HG03135 (cell line): Measurements from ENCODE around the gene TUBGCP6.

Source experiments
- ATAC-seq: cut with Tn5 transposase; IDR thresholded peaks from one replicate; pipeline ENCODE4 v1.9.1; 2021; ENCODE audit warnings: mild to moderate bottlenecking, moderate library complexity; ENCODE audit not compliant: unreplicated experiment

Gene TUBGCP6

DNA sequence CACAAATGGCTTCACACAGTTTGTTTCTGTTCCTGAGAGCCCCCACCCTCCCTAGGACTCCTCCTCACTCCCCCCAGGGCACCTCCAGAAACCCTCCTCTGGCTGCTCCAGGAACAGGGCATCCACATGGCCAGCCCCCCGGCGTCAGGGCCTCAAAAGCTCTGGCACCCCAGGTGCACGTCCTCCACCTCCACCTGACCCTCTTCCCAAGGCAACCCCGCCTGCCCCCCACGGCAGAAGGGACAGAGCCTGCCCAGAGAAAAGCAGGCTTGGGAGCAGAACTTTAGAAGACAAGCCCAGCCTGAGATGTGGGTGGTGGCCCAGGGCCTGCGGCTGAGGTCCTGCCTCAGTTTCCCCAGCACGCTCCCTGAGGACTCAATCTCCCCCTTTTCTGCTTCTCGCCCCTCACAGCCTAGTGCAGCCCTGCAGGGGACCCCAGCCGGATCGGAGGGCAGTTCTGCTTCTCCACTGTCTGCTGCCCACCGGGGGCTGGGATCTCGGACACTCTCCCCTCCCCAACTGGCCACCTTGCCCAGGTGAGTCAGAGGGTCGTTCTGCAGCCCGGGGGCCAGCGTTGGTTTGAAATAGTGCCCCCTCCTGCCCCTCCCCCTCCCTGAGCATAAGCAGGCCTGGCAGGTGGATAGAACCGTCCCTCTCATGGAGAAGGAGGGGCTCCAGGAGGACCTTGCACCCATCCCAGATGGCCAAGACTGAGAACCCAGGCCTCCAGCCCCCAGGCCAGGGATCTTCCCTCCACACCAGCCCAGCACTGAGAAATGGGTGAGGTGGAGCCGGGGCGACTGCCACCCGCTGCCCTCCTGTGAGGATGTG is 61.5 kb downstream of the TUBGCP6 start:
- no peak for ATAC-seq

DNA sequence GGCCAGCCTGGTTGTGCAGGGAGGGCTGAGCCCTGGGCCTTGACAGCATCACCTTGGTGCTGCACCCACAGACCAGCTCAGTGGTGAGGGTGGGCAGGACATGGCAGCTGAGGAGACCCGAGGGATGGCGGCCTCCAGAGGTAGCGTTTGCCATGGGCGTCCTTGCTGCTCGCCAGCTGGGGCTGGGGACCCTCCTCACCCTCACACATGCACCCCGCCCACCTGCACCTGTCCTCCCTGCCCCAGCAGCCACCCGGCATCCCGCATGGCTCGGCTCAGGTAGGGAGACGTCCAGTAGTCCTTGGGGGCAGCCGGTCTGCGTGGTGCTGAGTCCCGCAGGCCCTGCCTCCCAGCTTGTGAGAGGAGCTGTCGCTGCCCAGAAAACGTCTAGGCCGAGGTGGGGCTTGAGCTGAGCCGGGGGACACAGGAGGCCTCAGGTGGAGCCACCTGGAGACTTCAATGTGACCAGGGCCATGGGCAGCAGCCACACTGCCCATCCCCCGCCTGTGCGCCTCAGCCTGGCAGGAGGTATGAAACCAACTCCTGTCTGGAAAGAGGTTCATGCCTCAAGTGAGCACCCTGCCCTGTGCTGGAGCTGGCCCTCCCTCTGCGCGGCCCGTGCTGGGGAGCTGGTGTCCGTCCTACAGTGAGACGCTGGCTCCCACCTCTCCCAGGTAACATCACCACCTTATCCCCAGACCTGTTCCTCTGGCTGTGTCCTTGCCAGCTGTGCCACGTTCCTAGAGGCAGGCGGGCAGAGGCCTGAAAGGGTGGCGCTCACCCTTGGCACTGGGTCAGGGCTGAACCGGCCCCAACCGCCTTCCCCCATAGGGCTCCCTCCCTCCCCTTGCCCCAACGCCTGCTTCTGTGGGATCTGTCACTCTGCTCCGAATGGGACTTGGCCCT is 62.4 kb downstream of the TUBGCP6 start:
- ATAC-seq, result no peak

DNA sequence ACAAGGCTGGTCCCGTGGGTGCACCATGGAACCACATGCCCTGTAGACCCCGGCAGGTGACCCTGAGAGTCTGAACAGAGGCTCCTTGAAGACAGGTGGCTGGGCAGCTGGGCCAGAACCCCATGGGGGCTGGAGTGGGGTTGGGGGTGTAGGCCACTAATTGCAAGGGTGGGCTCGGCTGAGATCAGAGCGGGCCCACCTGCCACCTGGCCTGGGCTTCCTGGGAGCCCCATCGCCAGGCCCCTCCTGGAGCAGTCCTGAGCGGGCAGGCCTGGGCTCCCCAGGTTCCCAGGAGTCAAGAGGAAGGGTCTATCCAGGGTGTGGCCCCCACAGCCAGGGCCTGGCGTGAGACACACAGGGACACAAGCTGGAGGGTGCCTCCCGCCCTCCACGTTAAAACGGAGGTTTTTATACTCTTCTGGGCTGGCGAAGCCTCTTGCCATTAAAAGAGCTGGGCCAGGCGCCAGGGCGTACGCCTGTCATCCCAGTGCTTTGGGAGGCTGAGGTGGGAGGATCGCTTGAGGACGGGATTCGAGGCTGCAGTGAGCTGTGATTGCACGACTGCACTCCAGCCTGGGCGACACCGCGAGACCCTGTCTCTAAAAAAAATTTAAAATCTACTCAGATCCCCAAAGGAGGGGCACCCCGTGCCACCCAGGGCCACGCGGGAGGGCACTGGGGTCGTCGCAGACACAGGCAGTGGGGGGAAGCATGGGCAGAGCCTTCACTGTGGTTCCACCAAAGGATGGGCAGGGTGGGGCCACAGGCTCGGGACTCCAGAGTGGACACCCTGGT is 63.9 kb downstream of the TUBGCP6 start:
- no peak for ATAC-seq

DNA sequence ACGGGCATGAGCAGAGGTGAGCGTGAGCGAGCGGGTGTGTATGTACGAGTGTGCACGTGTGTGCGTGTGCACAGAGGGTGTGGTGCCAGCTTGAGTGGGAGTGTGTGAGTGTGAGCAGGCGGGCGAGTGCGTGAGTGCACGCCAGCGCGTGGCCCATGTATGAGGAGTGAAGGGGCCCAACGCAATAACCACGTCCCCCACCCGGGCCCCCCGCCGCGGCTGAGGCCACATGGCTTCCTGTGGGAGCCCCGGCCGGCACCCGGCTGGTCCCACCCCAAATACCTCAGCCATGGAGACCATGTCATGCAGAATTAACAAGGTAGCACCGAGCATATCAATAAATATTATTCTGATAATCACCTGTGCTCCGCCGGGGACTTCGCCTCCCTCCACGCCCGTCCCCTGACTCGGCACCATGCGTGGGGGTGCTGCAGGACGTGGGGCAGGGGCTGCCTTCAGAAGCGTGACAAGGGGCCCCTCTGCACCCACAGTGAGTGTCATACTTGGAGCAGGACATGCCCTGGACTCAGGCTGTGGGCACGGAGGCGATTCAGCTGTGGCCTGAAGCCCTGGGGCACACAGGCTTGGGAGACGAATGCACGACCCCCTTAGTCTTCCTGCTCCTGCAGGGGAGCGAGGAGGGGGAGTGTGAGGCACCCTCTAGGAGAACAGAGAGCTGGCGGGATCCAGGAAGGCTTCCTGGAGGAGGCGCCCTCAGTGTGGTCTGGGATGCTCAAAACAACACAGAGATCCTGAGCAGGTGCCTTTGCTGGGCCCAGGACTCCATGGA is 64.7 kb downstream of the TUBGCP6 start:
- no peak for ATAC-seq

DNA sequence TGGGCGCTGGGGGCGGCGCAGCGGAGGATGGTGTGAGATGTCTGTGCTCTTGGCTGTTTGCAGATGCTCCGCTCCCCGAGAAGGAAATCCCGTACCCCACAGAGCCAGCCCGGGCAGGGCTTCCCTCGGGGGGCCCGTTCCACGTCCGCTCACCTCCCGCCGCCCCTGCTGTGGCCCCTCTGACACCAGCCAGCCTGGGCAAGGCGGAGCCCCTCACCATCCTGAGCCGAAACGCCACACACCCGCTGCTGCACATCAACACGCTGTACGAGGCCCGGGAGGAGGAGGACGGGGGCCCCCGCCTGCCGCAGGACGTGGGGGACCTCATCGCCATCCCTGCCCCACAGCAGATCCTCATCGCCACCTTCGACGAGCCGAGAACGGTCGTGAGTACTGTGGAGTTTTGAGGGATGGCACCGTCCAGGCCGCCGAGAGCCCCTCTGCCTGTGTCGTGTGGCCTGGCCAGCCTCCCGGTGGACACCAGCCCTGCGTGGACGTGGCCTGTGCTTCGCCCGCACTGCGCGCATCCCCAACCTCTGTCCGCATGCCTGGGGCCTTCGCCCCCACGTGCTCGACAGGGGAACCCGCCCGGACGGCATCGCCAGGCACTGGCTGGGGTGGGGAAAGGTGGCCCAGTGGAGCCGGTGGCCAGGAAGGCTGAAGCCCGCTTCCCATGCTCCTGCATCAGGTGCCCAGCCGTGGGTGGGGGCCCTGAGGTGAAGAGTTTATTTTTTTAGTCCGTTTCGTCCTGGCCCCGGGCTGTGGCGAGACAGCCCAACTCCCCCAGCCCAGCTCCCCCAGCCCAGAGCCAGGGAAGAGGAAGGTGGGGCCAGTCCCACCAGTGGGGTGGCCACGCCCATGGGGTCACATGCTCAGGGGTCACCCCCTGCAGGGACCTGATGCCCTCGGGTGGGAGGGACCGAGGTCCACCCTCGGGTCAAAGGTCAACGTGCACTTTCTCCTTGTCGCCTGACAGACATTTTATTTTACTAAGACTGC is 65.7 kb downstream of the TUBGCP6 start:
- no peak for ATAC-seq

DNA sequence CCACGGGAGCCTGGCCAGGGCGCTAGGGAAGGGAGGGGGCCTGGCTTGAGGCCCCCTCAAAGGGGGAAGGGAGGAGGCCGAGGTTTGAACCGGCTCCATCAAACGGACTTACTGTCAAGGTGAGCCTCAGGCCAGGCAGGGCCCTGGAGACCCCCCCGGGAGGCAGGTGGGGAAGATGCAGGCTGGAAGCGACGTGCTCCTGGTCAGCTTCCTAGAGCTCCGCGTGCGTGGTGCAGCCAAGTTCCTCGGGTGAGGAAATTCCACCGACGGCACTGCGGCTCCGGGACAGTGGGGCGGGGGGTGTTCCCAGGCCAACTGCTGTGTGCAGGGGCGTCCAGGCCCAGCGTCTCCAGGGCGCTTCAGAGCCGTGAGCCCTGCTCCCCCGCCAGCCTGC is 66.4 kb downstream of the TUBGCP6 start:
- ATAC-seq, result no peak

DNA sequence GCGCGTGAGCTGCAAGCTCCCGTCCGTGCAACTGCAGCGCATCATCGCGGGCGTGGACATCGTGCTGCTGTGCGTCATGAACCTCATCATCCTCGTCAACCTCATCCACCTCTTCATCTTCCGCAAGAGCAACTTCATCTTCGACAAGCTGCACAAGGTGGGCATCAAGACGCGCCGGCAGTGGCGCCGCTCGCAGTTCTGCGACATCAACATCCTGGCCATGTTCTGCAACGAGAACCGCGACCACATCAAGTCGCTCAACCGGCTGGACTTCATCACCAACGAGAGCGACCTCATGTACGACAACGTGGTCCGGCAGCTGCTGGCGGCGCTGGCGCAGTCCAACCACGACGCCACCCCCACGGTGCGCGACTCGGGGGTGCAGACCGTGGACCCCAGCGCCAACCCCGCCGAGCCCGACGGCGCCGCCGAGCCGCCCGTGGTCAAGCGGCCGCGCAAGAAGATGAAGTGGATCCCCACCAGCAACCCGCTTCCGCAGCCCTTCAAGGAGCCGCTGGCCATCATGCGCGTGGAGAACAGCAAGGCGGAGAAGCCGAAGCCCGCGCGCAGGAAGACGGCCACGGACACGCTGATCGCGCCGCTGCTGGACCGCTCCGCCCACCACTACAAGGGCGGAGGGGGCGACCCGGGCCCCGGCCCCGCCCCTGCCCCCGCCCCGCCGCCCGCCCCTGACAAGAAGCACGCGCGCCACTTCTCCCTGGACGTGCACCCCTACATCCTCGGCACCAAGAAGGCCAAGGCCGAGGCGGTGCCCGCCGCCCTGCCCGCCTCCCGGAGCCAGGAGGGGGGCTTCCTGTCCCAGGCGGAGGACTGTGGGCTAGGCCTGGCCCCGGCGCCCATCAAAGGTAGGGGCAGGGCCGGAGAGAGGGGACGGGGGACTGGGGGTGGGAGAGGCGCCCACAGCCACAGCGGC is 67.0 kb downstream of the TUBGCP6 start:
- ATAC-seq, result no peak

DNA sequence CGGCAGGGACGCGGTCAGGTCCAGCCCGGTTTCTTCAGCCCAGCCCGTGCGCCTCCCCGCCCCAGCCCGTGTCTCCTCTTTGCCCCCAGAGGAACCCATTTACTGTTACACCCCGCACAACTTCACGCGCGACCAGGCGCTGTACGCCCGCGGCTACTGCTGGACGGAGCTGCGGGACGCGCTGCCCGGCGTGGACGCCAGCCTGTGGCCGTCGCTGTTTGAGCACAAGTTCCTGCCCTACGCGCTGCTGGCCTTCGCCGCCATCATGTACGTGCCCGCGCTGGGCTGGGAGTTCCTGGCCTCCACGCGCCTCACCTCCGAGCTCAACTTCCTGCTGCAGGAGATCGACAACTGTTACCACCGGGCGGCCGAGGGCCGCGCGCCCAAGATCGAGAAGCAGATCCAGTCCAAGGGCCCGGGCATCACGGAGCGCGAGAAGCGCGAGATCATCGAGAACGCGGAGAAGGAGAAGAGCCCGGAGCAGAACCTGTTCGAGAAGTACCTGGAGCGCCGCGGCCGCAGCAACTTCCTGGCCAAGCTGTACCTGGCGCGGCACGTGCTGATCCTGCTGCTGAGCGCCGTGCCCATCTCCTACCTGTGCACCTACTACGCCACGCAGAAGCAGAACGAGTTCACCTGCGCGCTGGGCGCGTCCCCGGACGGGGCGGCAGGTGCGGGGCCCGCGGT is 67.8 kb downstream of the TUBGCP6 start:
- no peak for ATAC-seq

DNA sequence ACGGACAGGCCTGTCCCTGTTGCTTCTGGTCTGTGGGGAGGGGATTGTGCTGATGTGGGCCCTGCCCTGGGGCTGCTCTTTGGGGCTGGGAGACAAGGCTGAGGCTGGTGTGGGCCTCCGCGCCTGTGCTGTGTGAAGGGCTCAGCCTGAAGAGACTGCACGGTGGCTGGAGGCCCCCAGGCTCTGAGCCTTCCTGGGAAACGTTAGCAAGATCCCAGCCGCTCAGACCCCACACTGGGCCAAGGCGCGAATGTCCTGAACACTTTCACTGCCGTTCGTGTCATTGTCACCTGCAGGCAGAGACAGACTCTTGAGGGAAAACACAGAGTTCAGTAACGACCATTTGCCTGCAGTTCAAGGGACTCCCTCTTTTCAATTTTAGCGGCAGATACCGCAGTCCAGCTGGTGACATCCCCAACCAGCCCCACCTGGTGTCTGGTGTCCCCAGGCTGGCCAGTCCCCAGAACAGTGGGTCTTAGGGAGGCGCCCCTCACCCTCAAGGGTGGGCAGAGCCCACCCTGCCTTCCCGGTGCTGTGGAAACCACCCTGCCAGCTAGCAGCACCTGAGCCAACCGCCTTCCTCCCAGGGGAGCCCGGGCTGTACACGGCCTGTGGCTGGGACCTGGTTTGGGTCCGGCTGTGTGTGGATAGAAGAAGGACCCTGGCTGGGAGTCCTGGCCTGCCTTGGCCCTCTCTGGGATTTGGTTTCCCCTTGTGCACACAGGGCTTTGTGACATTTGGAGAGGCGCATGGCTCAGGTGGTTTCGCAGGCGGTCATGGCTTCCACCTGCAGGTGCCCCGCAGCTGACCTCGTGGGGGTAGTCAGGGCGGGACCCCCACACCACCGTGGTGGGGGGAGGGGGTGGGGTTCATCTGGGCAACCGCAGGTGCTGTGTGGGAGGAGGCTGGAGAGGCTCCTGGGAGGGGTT is 68.6 kb downstream of the TUBGCP6 start:
- ATAC-seq, result no peak

DNA sequence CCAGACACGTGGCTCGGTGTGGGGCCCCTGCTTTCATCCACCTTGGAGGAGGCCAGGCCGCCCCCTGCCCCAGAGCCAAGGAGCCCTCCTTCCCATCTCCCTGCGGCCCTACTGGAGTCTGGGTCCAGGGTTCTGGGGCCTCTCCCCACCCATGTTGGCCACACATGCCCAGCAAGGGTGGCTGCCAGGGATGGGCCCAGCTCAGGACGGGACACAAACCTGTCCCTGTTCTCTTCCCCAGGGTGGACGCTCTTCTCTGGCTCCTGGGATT is 69.7 kb downstream of the TUBGCP6 start:
- no peak for ATAC-seq

DNA sequence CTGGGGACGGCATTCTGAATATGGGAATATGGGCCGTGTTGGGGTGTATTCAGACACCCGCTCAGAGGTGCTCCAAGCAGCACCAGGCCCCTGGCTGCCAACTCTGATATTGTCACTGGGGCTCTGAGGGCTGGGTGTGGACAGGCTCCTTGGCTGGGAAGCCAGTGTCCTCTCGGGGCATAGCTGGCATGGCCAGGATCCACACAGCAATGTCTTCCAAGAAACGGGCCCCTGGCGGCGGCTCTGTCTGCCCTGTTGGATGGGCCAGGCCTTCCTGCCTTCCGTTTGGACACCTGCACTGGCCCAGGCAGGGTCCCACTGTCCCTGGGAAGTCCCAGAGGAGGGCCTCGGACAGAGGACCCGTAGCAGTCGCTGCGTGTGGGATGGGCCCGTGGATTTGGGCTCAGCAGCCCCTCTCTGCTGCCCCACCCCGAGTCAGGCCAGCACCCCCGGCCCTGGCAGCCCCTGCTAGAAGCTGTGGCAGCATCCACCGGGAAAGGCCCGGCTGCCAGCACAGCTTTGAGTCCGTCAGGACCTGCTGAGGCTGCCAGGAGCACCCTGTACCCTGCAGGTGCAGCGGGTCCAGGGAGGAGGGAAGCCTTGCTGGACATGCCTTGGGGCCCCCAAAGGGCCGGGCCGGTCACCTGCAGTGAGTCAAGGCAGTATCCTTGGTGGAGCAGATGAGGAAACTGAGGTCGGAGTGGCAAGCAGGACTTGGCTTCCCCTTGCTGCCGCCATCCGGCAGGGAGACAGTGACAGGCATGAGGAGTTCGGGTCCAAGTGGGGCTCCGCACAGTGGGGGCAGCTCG is 70.2 kb downstream of the TUBGCP6 start:
- ATAC-seq, result no peak

DNA sequence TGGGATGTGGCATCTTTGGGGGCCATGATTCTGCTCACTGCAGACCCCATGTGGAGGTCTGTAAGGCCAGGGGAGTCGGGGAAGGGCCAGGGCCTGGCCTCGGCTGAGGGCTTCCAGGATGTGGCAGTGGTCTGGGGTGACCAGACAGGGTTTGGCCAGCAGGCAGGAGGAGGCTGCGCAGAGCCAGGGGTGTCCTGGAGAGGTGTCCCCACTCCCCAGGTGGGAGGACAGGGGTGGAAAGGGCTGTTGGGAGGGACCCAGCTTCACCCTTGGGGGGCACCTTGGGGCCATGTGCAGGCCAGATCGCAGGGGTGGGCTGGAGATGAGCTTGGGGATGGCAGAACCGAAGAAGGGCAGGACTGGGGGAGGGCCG is 70.9 kb downstream of the TUBGCP6 start:
- ATAC-seq, result no peak

DNA sequence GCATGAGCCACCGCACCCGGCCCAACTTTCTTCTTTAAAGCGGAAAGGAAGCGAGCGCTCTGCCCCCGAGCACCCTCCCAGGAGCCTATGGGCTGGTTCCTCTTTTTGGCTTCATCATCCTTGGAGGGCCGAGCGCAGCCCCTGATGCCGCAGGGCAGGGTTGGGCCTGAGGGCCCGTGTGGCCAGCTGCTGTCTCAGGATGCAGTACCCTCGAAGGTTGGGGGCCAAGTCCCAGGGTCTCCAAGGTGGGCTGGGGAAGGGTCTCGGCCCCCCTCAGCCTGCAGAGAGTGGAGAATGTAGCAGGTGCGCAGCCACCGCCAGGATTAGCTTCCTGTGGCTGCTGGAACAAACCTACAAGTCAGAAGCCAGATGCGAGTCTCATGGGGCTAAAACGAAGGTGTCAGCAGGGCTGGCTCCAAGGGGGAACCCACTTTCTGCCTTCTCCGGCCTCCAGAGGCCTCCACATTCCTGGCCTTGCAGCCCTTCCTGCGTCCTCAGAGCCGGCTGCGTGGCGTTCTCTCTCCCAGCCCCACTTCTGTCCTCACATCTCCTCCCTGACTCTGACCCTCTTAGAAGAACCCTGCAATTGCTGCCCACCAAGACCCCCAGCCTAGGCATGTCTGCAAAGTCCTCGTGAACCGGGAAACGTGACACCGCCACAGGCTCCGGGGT is 71.4 kb downstream of the TUBGCP6 start:
- ATAC-seq, result no peak

DNA sequence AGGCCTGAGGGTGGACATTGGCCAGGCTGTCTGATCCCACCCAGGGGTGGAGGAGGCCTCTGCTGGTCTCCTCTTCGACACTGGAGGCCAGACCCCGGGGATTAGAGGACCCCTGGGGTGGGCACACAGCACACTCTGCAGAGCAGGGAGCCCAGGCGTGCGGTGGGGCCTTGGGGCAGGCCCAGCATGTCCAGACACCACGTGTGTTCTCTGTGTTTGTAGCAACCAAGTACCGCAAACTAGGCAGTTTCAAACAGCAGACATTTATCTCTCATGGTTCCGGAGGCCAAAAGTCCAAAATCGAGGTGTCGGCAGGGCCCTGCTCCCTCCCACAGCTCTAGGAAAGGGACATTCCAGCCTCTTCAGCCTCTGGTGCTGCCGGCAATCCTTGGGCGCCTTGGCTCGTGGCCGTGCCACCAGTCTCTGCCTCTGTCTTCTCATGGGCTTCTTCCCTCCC is 72.8 kb downstream of the TUBGCP6 start:
- no peak for ATAC-seq

DNA sequence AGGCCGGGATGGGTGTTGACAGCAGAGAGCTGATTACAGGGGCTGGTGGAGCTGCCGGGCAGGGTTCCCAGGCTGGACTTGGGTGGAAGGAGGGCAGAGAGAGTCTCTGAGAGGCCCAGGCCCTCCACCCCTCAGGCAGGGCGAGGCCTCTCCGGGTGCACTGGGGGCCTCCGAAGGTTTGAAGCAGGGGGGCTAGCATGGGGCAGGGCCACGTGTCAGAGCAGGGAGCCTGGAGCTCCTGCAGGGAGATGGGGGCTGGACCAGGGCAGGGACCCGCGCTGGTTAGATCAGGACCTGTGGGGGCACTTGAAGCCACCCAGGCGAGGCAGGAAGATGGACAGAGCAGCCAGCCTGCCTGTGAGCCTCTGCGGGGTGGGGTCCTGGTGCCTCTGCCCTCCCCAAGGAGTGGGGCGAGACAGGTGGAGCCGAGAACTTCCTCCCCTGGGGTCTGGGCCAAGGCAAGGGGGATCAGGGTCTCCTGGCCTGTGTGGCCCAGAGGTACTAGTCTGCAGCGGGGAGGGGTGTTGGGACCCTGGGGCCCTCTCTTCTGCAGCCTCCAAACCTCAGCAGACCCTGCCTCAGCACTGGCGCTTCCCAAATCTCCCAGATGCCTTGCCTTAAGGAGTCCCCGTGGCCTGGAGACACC is 73.4 kb downstream of the TUBGCP6 start:
- ATAC-seq, result no peak
